ENCODE measurements around the gene SSPN.
"Not testable (repeated sequence)": the region's sequence is repeated elsewhere in the genome, so short reads cannot be mapped to it uniquely, and the experiment has no call there.

Gene SSPN

DNA sequence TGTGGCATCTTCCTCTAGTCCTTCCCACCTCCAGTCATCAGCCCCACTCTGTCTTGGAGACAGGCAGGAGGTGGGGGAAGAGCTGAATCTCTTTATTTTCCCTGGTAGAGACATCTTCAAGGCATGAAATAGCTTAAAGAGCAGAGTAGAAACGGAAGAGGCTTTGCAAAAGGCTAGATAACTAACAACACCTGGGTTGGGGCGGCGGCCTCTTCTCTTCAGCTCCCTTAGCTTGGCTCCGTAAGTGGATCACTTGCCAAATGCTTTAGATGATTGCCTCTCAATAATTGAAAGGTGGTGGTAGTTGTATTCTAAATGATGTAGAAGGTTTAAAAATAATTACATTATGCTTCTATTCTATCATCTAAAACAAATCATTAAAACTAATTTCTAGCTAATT, 36.1 kb downstream of the SSPN start:
- DNase-seq, result no peak

GRCh38 chr12:26231921-26232320, 36.5 kb downstream of the SSPN start:
- no peak for DNase-seq

- no peak for DNase-seq
These were observed 38.3 kb downstream of the SSPN start for GRCh38 chr12:26233631-26234030.

DNA sequence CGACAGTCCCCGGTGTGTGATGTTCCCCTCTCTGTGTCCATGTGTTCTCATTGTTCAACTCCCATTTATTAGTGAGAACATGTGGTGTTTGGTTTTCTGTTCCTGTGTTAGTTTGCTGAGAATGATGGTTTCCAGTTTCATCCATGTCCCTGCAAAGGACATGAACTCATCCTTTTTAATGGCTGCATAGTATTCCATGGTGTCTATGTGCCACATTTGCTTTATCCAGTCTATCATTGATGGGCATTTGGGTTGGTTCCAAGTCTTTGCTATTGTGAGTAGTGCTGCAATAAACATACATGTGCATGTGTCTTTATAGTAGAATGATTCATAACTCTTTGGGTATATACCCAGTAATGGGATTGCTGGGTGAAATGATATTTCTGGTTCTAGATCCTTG, 40.1 kb downstream of the SSPN start:
- DNase-seq, result not testable (repeated sequence)

GRCh38 chr12:26238341-26239121, 43.2 kb downstream of the SSPN start:
- no peak for DNase-seq

- no peak for DNase-seq
These were observed 43.9 kb downstream of the SSPN start for GRCh38 chr12:26239122-26239851.

DNA sequence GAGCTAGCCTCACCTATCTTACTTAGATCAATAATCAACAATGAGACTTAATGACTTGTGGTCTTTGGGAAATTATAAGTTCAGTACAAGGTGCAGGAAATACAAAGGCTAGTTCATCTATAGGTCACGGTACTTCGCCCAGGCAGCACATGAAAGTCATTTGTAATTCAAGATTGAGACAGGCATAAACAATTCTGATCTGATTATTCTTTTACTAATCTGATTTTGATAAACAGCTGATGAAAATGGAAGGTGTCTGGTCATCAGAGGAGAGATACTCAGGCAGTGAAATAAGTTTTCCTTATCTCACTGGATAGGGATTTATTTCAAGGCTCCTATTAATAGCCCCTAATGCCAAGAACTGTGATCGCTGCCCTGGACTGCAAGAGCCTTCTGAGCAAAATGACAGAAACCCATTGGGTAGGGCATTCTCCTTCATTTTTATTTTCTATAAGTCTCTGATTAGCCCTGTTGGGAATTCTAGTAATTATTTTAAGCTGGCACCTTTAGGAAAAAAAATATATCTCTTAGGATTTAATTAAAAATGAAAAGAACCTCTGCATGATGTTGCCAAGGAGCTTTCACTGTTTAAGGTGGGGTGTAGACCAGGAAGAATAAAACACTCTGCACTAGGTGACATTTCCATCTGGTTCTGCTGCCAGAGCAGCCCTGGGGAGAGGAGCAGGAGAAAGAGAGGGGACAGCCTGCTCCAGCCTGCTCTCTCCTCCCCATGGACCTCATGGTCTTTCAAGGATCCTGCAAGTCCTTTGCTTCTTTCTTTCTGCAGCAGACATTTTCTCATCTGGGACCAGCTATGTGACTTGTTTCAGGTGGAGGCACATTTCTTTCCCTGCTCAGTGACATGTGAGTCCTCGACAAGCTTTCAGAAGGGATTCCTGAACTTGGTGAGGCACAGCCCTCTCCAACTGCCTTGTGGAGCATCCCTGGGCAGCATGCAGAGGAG, 44.8 kb downstream of the SSPN start:
- no peak for DNase-seq

DNA sequence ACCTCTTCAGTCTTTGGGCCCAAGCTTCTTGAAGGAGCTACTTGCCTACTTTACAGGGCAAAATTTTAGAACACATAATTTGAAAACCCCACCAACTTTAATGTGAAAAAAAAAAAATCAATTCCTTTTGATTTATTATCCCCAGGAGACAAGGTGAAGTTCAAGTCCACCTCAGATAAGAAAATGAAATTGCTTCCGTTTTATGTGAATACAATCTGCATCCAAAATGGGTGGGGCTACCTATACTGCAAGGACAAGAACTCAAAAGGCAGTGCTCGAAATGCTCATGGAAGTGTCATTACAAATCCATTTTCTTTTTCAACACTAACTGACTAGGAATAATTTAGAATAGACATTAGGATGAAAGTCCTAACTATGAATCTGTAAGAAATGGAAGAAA, 45.7 kb downstream of the SSPN start:
- DNase-seq, result no peak

GRCh38 chr12:26242683-26243082, 47.3 kb downstream of the SSPN start:
- no peak for DNase-seq

- no peak for DNase-seq
These were observed 49.1 kb downstream of the SSPN start for GRCh38 chr12:26244503-26244902.

GRCh38 chr12:26245175-26245942, 50.0 kb downstream of the SSPN start:
- DNase-seq, result no peak

- DNase-seq, result no peak
These were observed 51.3 kb downstream of the SSPN start for GRCh38 chr12:26246483-26247164.

- DNase-seq, result no peak
These were observed 52.5 kb downstream of the SSPN start for GRCh38 chr12:26247873-26248272.

- DNase-seq, result no peak
These were observed 55.4 kb downstream of the SSPN start for GRCh38 chr12:26250801-26251200.

DNA sequence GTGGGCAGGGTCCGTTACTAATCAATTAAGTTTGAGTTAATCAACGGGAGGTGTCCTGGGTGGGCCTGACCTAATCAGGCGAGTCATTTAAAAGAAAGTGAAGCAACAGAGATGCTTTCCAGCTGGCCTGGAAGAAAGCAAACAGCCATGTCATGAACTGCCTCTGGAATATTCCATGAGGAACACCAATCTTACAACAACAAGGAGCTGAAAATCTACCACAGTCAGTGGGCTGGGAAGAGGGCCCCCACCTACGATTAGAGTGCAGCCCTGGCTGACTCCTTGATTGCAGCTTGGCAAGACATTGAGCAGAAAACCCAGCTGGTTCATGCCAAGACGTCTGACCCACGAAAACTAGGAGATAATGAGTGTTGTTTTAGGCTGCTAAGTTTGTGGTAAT, 56.2 kb downstream of the SSPN start:
- no peak for DNase-seq

DNA sequence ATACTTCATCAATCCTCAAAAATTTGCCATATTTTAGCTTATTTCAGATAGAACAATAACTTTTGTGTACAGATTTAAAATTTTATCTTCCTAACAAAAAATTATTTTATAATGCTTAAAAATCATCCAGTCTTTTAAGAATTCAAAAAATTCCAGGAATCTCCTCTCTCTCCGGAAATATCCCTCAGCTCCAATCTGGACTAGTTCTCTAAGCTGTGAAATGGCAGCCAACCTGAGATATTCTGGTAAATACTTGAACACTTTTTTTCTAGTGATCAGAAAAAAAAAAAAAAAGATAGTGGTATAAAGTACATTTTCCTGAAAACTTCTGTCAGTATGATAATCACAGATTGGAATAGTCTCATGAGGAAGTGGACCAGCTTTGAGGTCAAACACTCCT, 57.6 kb downstream of the SSPN start:
- DNase-seq, result no peak

DNA sequence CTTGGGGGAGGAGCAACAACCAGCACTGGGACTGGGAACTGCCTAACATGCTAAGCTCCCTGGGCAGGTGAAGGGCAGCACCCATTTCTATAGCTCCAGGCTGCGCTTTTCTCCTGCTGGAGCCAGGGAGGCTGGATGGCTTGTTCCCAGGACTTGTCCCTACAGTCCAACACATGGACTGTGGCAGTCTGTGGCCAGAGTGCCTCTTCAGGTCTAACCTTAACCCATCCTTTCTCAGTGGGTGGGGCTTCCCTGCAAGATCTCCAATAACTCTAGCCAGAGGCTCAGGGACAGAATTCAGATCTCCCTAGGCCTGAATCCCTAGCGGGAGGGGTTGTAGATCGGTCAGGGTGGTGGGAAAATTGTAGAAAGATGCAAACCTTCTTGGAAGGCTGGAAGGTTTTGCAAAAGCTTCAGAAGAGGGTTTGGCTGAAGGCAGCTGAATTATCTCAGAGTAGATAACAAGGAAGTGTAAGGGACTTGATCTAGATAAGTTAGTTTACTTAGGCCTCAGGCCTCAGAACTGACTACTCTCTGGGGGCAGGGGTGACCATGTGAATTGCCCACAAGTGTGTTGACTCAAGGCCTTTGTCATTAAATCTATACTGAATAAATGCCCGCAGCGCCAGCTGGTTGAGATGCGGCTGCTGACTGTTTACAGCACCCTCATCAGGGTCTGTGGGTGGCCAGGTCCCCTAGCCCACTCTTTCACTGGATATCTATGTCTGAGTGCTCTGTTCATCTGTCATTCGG, 60.7 kb downstream of the SSPN start:
- DNase-seq, result no peak

GRCh38 chr12:26264215-26264838, 69.0 kb downstream of the SSPN start:
- no peak for DNase-seq

DNA sequence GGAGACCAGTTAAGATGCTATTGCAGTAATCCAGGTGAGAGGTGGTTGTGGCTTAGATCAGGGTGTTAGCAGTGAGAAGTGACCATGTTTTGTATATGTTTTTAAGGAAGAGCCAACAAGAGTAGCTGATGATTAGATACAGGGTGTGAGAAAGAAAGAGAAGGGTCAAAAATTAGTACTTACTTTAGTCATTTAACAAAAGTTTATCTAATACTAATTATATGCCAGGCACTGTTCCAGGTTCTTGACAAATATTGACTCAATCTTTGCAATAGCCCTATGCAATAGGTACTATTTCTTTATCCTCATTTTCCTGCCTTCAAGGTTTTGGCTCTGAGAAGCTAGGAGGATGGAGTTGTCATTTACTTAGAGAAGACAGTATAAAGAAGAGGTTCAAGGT, 70.2 kb downstream of the SSPN start:
- DNase-seq, result no peak

- no peak for DNase-seq
These were observed 71.5 kb downstream of the SSPN start for GRCh38 chr12:26266881-26267280.

Data from stimulated activated CD4-positive, alpha-beta T cell treated with anti-CD3 and anti-CD28 coated beads, Interleukin-15, amount 100 ng/mL, for 24 hours (primary cell).